Stimulated activated CD8-positive, alpha-beta memory T cell treated with anti-CD3 and anti-CD28 coated beads, Interleukin-12 subunit alpha, Interleukin-12 subunit beta, amount 100 ng/mL, for 4 hours (primary cell): ENCODE data around the gene UQCC2.

Source experiments
- DNase-seq: peaks from one replicate; pipeline ENCODE4 v3.0.0-alpha.2; 2020; ENCODE audit warnings: low read depth

Gene UQCC2

GRCh38 chr6:33711140-33712129, at the start of gene UQCC2:
Gene UQCC2 (minus strand): TSS chr6:33711700. CDS start chr6:33711686, 14 bp downstream.
- peak; percentile 95 for DNase-seq

- no peak for DNase-seq
Measured at GRCh38 chr6:33759887-33760629, 48.6 kb upstream of the UQCC2 start.

- DNase-seq, result no peak
Measured at GRCh38 chr6:33758815-33759216, 47.3 kb upstream of the UQCC2 start.

GRCh38 chr6:33757906-33758305, 46.4 kb upstream of the UQCC2 start:
- DNase-seq, result no peak

- no peak for DNase-seq
Measured at GRCh38 chr6:33757113-33757512, 45.6 kb upstream of the UQCC2 start.

GRCh38 chr6:33756211-33756954, 44.9 kb upstream of the UQCC2 start:
- DNase-seq, result no peak

- no peak for DNase-seq
Measured at GRCh38 chr6:33755070-33755869, 43.8 kb upstream of the UQCC2 start.

GRCh38 chr6:33754222-33754621, 42.7 kb upstream of the UQCC2 start:
- no peak for DNase-seq

GRCh38 chr6:33752646-33753015, 41.1 kb upstream of the UQCC2 start:
- no peak for DNase-seq

- no peak for DNase-seq
Measured at GRCh38 chr6:33751771-33752645, 40.5 kb upstream of the UQCC2 start.

- DNase-seq, result no peak
Measured at GRCh38 chr6:33750244-33750991, 38.9 kb upstream of the UQCC2 start.

- DNase-seq, result no peak
Measured at GRCh38 chr6:33749401-33749800, 37.9 kb upstream of the UQCC2 start.

- no peak for DNase-seq
Measured at GRCh38 chr6:33748841-33749240, 37.3 kb upstream of the UQCC2 start.

GRCh38 chr6:33747823-33748222, 36.3 kb upstream of the UQCC2 start:
- DNase-seq, result no peak

GRCh38 chr6:33746651-33747100, 35.2 kb upstream of the UQCC2 start, which contains the start of gene IP6K3:
Gene IP6K3 (minus strand): TSS chr6:33746905. CDS start chr6:33735476, 11,429 bp downstream.
- DNase-seq, result no peak

GRCh38 chr6:33746036-33746600, 34.6 kb upstream of the UQCC2 start:
- DNase-seq, result no peak

- no peak for DNase-seq
Measured at GRCh38 chr6:33745548-33745947, 34.0 kb upstream of the UQCC2 start.

GRCh38 chr6:33744895-33745546, 33.5 kb upstream of the UQCC2 start:
- no peak for DNase-seq
